Progenitor cell of endocrine pancreas (in vitro differentiated cells): ENCODE data around the gene NLRP12. TPM values are rescaled to one million over a fixed set of nuclear protein-coding genes. Genes with fewer than 3 reads are reported as not detected.

Source experiments
- DNase-seq: peaks from one replicate; pipeline ENCODE4 v3.0.0; 2021; ENCODE audit warnings: low spot score; ENCODE audit not compliant: unreplicated experiment
- H3K27ac Mint-ChIP-seq: 2 replicates; pipeline ENCODE4 v1.8.0; 2021; ENCODE audit warnings: mild to moderate bottlenecking, moderate library complexity, mixed read lengths
- H3K27me3 Mint-ChIP-seq: 2 replicates; pipeline ENCODE4 v1.8.0; 2021; ENCODE audit warnings: mixed read lengths
- H3K36me3 Mint-ChIP-seq: 2 replicates; pipeline ENCODE4 v1.8.0; 2022; ENCODE audit warnings: mixed read lengths; ENCODE audit not compliant: insufficient read depth
- H3K4me1 Mint-ChIP-seq: 2 replicates; pipeline ENCODE4 v1.8.0; 2021; ENCODE audit warnings: low read depth, mixed read lengths
- H3K4me3 Mint-ChIP-seq: 2 replicates; pipeline ENCODE4 v1.8.0; 2021; ENCODE audit warnings: low read depth, mild to moderate bottlenecking, moderate library complexity, mixed read lengths
- H3K9me3 Mint-ChIP-seq: 2 replicates; pipeline ENCODE4 v1.8.0; 2021; ENCODE audit warnings: low read depth, mixed read lengths
- total RNA-seq: library from RNA; stranded (reverse); gene quantifications from 2 replicates; pipeline ENCODE4 v1.2.1, GENCODE V29; 2021
- TF ChIP-seq, protein P1 (sequence below): fragments of 200-600 bp; sonication (generic); IDR thresholded peaks from one replicate; pipeline ENCODE4 v1.5.0; 2021; ENCODE audit warnings: antibody characterized with exemption, mild to moderate bottlenecking; ENCODE audit not compliant: unreplicated experiment

Gene NLRP12
- total RNA-seq, 1 donor from 2014 or later: not detected

DNA sequence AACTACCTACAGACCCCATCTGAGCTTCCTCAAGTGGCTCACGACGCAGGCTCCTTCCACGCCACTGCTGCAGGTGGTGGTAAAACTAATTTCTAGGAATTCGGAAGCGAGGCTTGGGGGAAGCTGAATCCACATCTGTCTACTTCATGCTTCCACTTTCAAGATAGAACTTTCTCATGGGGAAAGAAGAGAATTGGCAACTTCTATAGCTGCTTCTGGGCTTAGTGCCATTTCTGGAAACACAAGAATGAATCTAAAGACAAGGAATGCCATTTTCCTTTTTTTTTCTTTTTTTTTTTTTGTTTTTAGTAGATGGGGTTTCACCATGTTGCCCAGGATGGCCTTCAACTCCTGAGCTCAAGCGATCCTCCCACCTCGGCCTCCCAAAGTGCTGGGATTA is 2.8 kb upstream of the NLRP12 start:
- H3K4me1 Mint-ChIP-seq: peaks cover 2% of the 10 kb centered on the region
- no peaks in the 10 kb centered on the region for H3K36me3 Mint-ChIP-seq
- H3K27ac Mint-ChIP-seq: no peak overlapping the region
- H3K9me3 Mint-ChIP-seq: no peaks in the 10 kb centered on the region
- no peak overlapping the region for H3K4me3 Mint-ChIP-seq
- DNase-seq: no peak
- peaks cover 44% of the 10 kb centered on the region for H3K27me3 Mint-ChIP-seq
- TF ChIP-seq, protein P1, sequence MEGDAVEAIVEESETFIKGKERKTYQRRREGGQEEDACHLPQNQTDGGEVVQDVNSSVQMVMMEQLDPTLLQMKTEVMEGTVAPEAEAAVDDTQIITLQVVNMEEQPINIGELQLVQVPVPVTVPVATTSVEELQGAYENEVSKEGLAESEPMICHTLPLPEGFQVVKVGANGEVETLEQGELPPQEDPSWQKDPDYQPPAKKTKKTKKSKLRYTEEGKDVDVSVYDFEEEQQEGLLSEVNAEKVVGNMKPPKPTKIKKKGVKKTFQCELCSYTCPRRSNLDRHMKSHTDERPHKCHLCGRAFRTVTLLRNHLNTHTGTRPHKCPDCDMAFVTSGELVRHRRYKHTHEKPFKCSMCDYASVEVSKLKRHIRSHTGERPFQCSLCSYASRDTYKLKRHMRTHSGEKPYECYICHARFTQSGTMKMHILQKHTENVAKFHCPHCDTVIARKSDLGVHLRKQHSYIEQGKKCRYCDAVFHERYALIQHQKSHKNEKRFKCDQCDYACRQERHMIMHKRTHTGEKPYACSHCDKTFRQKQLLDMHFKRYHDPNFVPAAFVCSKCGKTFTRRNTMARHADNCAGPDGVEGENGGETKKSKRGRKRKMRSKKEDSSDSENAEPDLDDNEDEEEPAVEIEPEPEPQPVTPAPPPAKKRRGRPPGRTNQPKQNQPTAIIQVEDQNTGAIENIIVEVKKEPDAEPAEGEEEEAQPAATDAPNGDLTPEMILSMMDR: no peak

DNA sequence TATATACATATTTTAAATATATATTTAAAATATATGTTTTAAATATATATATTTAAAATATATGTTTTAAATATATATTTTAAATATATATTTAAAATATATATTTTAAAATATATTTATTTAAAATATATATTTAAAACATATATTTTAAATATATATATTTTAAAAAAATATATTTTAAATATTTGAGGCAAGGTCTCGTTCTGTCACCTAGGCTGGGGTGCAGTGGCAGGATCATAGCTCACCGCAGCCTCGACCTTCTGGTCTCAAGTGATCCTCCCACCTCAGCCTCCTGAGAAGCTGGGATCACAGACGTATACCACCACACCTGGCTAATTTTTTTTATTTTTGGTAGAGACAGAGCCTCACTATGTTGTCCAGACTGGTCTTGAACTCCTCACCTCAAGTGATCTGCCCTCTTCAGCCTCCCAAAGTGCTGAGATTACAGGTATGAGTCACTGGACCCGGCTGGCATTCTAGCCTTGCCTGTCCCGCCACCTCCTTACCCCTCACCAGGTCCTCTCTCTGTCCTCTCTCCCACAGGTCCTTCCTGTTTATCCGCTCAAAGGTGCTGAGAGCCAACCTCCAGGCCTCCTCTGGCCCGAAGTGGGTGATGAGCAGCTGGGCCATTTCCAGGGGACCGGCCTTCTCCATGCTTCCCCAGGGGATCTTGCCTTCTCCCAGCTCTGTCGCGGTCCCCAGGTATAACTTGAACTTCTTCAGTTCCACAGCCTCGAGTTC is 564 bp downstream of the NLRP12 start:
- H3K27me3 Mint-ChIP-seq: peaks cover 17% of the 10 kb centered on the region
- DNase-seq: no peak
- TF ChIP-seq, protein P1: no peak
- H3K36me3 Mint-ChIP-seq: no peaks in the 10 kb centered on the region
- no peak overlapping the region for H3K4me3 Mint-ChIP-seq
- no peaks in the 10 kb centered on the region for H3K4me1 Mint-ChIP-seq
- H3K9me3 Mint-ChIP-seq: no peaks in the 10 kb centered on the region
- H3K27ac Mint-ChIP-seq: no peak overlapping the region

DNA sequence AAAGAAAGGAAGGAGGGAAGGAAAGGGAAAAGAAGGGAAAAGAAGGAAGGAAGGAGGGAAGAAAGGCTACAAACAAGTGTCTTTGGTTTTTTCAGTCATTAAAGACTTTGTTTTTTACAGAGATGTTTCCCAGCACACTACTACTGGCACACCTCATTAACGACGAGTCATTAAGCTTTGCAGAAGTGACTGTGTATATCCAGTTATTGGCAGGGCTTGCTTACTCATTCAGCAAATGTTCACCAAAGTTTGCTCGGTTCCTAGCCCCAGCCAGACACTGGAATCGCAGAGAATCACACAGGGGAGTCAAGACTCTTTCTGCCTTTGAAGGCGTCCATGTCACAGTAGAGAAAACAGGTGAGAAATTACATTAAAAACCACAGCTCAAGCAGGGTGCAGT is 4.3 kb downstream of the NLRP12 start:
- no peak for DNase-seq
- TF ChIP-seq, protein P1: no peak
- no peaks in the 10 kb centered on the region for H3K9me3 Mint-ChIP-seq
- no peak overlapping the region for H3K4me3 Mint-ChIP-seq
- no peak overlapping the region for H3K27ac Mint-ChIP-seq
- no peaks in the 10 kb centered on the region for H3K36me3 Mint-ChIP-seq
- H3K27me3 Mint-ChIP-seq: peaks cover 7% of the 10 kb centered on the region
- H3K4me1 Mint-ChIP-seq: no peaks in the 10 kb centered on the region

DNA sequence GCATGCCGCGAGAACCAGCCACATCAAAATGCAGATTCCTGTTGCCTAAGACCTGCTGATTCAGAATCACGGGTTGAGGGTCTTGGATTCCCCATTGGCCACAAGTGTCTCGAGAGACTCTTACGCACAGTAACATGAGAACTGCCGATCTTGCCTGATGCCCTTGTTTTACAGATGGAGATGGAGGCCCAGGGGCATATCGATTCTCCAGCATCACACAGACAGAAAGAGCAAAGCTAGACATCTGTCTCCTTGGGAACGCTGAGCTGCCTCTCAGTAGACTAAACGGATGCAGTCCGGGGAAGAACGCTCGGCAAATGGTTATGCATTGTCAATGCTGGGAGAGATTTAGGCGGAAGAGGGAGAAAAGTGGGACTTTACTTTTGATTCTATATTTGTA is 5.4 kb downstream of the NLRP12 start:
- Mint-ChIP-seq H3K36me3 (no peaks in the 10 kb centered on the region), H3K9me3 (no peaks in the 10 kb centered on the region), H3K4me3 (no peak overlapping the region), H3K27ac (no peak overlapping the region), H3K4me1 (no peaks in the 10 kb centered on the region), H3K27me3 (no peaks in the 10 kb centered on the region)
- DNase-seq: no peak
- TF ChIP-seq, protein P1: no peak

DNA sequence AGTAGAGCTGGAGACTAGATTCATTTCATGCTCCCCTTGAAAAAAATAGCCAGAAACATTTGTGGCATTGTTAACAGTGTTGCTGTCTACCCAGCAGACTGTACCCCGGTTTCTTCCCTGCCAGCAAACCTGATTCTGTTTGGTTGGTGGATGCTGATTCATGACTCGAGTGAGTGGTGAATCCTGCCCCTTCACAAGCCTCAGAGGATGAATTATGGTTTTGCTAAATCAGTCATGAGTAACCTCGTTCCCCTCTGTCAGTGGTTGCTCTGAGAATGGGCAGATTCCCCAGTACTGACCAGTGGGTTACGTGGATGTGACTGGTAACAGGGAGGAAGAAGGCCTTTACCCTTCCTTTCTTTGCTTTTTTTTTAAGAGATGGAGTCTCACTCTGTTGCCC is 10.1 kb downstream of the NLRP12 start:
- DNase-seq: no peak
- TF ChIP-seq, protein P1: no peak
- Mint-ChIP-seq H3K4me1 (no peaks in the 10 kb centered on the region), H3K4me3 (no peak overlapping the region), H3K27ac (no peak overlapping the region), H3K9me3 (no peaks in the 10 kb centered on the region), H3K36me3 (no peaks in the 10 kb centered on the region), H3K27me3 (no peaks in the 10 kb centered on the region)
